WI38 (cell line): ENCODE measurements around the gene FAM98B.
A peak's percentile ranks its signal among the peaks of the same experiment; 100 is the strongest.

Experiments used
- H3K4me3 ChIP-seq: 2 replicates; pipeline ENCODE4 v1.5.1; 2011; ENCODE audit warnings: low read depth, mild to moderate bottlenecking, control low read depth, low read length
- TF ChIP-seq, protein P1 (sequence below): IDR thresholded peaks from 2 replicates; pipeline ENCODE4 v1.5.1; 2012; ENCODE audit warnings: low read depth, mild to moderate bottlenecking, control low read depth, low read length

Gene FAM98B

DNA sequence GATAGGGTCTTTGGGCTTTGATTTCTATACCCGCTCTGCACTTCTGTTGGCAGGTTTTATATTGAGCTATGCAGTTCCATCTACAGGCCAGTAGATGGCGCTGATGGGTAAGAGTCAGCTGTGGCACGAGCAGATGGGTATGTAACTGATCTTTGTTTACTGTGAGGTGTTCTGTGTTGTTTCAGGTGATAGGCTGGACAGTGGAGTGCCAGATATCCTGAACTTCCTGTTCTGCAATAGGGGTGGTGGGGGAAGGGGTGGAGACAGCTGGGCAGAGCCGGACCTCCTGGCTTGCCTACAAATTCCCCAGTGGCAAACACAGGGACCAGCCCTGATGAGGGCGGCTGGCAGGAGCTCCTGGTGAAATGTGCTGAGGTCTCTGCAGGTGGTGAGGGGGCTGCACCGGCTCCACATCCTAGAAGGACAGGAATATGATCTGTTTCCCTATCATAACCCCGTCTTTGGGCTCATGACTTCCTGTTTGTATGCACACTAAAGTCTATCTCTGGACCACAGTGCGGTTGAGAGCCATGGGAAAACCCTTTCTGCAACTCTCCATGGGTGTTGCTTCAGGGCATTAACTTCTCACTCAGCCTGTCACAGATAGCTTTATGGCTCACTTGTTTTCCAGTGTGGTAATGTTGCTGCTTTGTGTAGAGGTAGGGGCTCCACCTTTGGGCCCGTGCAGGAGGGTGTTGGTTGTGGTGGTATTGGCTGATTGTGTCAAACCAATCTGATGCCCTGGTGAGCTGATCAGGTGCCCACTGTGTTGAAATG is 13.4 kb upstream of the FAM98B start:
- H3K4me3 ChIP-seq, result no peak overlapping the region

DNA sequence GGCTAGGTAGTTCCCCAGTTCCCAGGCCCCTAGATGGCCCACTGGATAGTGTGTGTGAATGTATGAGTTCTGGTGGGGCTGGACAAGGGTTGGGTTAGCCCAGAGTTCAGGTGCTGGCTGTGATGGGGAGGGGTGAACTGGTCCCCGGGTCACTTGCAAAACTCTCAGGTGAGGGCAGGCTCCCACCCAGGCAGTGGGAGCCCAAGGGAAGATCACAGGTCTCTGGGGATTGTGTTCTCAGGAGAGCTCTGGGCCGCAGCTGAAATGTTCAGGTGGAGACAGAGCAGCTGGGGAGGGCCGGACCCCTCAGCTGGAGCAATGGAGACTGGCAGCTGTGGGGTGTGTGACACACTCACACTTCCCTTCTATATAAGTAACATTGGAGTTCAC is 12.8 kb upstream of the FAM98B start:
- TF ChIP-seq, protein P1, sequence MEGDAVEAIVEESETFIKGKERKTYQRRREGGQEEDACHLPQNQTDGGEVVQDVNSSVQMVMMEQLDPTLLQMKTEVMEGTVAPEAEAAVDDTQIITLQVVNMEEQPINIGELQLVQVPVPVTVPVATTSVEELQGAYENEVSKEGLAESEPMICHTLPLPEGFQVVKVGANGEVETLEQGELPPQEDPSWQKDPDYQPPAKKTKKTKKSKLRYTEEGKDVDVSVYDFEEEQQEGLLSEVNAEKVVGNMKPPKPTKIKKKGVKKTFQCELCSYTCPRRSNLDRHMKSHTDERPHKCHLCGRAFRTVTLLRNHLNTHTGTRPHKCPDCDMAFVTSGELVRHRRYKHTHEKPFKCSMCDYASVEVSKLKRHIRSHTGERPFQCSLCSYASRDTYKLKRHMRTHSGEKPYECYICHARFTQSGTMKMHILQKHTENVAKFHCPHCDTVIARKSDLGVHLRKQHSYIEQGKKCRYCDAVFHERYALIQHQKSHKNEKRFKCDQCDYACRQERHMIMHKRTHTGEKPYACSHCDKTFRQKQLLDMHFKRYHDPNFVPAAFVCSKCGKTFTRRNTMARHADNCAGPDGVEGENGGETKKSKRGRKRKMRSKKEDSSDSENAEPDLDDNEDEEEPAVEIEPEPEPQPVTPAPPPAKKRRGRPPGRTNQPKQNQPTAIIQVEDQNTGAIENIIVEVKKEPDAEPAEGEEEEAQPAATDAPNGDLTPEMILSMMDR, result no peak
- H3K4me3 ChIP-seq, result no peak overlapping the region

More for the DNA sequence above, 13.4 kb upstream of the FAM98B start:
- TF ChIP-seq, protein P1, result peak; percentile 93

DNA sequence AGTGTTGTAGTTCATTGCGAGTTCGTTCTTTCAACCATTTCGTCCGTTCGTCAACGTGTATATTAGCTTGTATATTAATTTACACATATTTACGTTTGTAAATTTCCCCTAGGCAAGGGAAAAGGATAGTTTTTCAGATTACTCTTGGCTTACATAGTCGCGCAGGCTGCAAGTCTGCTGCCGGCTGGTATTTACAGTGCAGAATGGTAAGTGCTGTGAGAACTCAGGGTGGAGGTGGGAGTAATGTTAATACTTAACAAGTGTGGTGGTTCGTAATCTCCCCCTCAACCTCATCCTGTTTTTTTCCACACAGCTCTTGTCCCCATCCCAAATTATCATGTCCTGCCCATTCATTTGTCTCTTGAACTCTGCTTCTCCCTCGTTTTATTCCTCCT is 766 bp downstream of the FAM98B start:
- TF ChIP-seq, protein P1, result no peak
- H3K4me3 ChIP-seq, result peak overlapping the region; percentile 98

DNA sequence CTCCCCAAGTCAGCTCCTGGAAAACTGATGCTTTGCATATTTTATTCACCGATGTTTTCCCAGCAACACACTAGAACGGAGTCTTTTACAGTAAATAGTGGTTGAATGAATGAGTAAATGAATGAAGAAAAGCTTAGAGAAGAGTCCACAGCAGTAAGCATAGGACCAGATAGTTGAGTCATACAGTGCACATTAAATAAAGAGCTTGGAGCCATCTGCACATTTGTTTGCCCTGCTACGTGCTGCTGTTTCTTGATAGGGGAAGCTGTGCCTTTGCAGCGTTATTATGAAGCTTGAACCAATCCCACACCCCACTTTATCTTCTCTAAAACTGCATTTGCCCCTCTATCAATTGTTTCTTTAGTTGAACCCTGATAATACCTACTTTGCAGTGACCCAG is 1.2 kb downstream of the FAM98B start:
- TF ChIP-seq, protein P1, result no peak
- peak overlapping the region; percentile 98 for H3K4me3 ChIP-seq

DNA sequence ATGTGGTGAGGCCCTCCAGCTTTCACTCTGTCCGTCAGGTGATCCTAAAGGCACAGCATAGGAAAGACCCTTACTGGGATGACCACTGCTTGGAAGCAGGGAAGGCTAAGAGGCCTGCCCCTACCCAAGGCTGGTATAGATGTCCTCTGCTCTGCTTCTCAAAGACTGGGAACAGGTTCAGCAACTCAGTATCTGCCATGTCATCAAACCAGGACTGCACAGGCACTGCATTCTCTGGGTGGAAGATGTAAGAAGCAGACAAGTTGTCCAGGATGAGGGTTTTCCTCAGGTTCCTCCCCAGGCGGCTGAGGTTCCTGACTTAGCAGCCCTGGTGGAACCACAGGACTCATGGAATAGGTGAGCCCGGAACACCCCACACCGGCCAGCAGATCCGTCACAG is 4.7 kb downstream of the FAM98B start:
- TF ChIP-seq, protein P1, result no peak
- no peak overlapping the region for H3K4me3 ChIP-seq

DNA sequence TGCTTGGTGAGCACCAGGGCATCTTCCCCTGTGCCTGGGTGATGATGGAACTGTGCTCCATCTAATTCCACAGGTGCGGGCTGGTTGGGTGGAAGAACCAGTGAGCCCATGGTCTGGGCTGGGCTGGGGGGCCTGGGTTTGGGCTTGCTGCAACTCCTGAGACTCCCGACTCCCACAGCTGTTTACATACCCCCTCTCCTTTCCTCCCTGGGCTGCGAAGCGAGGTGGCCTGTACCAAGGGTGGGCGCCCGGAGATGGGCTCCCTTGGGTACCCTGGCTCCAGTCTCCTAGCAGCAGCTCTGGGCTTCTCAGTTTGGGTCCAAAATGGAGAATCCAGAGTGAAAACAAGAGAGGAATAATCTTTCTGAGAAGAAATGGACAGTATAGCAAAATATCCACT is 5.6 kb downstream of the FAM98B start:
- H3K4me3 ChIP-seq, result no peak overlapping the region
- TF ChIP-seq, protein P1, result no peak

DNA sequence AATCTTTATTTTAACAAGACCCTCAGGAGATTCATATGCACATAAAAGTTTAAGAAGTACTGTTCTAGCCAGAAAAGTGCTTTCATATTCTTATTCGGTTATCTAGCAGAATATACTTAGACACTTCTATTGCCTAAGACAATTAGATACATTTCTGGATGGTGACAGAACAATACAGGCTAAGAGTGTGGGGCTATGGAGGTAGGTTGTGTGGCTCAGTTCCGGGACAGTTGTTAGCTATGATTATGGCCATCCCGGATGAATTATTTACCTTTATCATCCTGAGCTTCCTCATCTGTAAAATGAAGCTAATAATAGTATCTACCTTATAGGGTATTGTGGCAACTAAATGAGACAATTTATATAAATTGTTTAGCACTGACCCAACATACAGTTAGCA is 6.6 kb downstream of the FAM98B start:
- H3K4me3 ChIP-seq, result no peak overlapping the region
- TF ChIP-seq, protein P1, result no peak
